ENCODE data around the gene ADGRG1.

The ADGRG1 gene

DNA sequence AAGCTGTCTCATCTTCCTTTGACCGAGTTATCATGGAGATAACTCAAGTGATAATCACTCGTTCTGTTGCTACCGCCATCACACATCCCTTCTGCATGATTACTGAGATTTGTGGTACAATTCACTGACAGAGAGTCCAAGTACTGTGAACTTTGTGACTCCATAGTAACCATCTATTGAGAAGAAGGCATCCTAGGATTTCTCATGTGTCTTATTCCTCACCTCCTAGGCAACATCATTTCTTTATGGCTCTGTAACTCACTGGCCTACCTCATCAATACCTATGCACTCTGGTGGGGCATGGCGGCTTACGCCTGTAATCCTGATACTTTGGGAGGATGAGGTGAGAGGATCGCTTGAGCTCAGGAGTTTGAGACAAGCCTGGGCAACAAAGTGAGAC is 85.6 kb downstream of the ADGRG1 start:
- DNase-seq (ENCODE audit: extremely low read depth in 1 of 2, low read depth in 1 of 2), result no peak
